Liver (tissue), 9 donors: Measurements from ENCODE around the gene NAA38. TPM values are rescaled to one million over a fixed set of nuclear protein-coding genes. Genes with fewer than 3 reads are reported as not detected.

Experiments used
- DNase-seq: peaks from one replicate; pipeline ENCODE4 v3.0.0-alpha.2; 2017; ENCODE audit warnings: low spot score
- H3K27ac ChIP-seq, 2 donors: one replicate each; pipeline ENCODE4 v1.7.0; 2013; ENCODE audit warnings: inconsistent platforms in 2 of 2, low read length in 2 of 2, control low read depth in 1 of 2, low read depth in 1 of 2, mild to moderate bottlenecking in 1 of 2
- H3K27me3 ChIP-seq, 4 donors: one replicate each; pipeline versions ENCODE4 v1.6.1 to v1.7.0; 2013; ENCODE audit warnings: low read length in 3 of 4, inconsistent platforms in 1 of 4, mild to moderate bottlenecking in 1 of 4, moderate library complexity in 1 of 4; ENCODE audit not compliant: control insufficient read depth in 4 of 4, insufficient read depth in 4 of 4
- H3K36me3 ChIP-seq, 4 donors: one replicate each; pipeline versions ENCODE4 v1.6.1 to v1.7.0; 2013; ENCODE audit warnings: low read length in 3 of 4, mild to moderate bottlenecking in 3 of 4, low read depth in 1 of 4, moderate library complexity in 1 of 4; ENCODE audit not compliant: control insufficient read depth in 4 of 4, insufficient read depth in 3 of 4
- H3K4me1 ChIP-seq, 4 donors: one replicate each; pipeline versions ENCODE4 v1.6.1 to v1.7.0; 2013; ENCODE audit warnings: low read length in 3 of 4, mild to moderate bottlenecking in 3 of 4, moderate library complexity in 1 of 4; ENCODE audit not compliant: control insufficient read depth in 4 of 4, insufficient read depth in 4 of 4
- H3K4me3 ChIP-seq, 3 donors: one replicate each; pipeline versions ENCODE4 v1.6.1 to v1.7.0; 2013; ENCODE audit warnings: low read length in 3 of 3, control low read depth in 1 of 3, low read depth in 1 of 3, mild to moderate bottlenecking in 1 of 3
- H3K9ac ChIP-seq, 2 donors: one replicate each; pipeline ENCODE4 v1.7.0; 2013; ENCODE audit warnings: low read length in 2 of 2, mild to moderate bottlenecking in 2 of 2, moderate library complexity in 2 of 2, control low read depth in 1 of 2, low read depth in 1 of 2
- H3K9me3 ChIP-seq, 4 donors: one replicate each; pipeline versions ENCODE4 v1.6.1 to v1.7.0; 2013; ENCODE audit warnings: low read length in 3 of 4; ENCODE audit not compliant: control insufficient read depth in 4 of 4
- CTCF ChIP-seq: fragments of 150-350 bp; IDR thresholded peaks from 2 replicates; pipeline ENCODE4 v1.5.1; 2017; ENCODE audit warnings: improper control_type of control experiment, low read depth, low read length; ENCODE audit not compliant: missing input control
- EGR1 ChIP-seq, 2 donors: IDR thresholded peaks; 2 replicates each; pipeline ENCODE4 v1.6.1; 2016 to 2018; ENCODE audit warnings: antibody characterized with exemption in 2 of 2, low read depth in 2 of 2
- FOXA1 ChIP-seq: IDR thresholded peaks from 2 replicates; pipeline ENCODE4 v1.6.1; 2016; ENCODE audit warnings: antibody characterized with exemption
- FOXA2 ChIP-seq: IDR thresholded peaks from 2 replicates; pipeline ENCODE4 v1.6.1; 2016; ENCODE audit warnings: antibody characterized with exemption
- GABPA ChIP-seq, 2 donors: IDR thresholded peaks in 1 of 2; conservative IDR thresholded peaks in 1 of 2; 2 replicates each; pipeline ENCODE4 v1.6.1; 2016; ENCODE audit warnings: antibody characterized with exemption in 2 of 2, mild to moderate bottlenecking in 1 of 2, moderate library complexity in 1 of 2
- HNF4A ChIP-seq, 2 donors: conservative IDR thresholded peaks; 2 replicates each; pipeline ENCODE4 v1.6.1; 2016; ENCODE audit warnings: antibody characterized with exemption in 2 of 2, mild to moderate bottlenecking in 2 of 2
- HNF4G ChIP-seq: IDR thresholded peaks from 2 replicates; pipeline ENCODE4 v1.6.1; 2016; ENCODE audit warnings: antibody characterized with exemption
- JUND ChIP-seq, 2 donors: IDR thresholded peaks; 2 replicates each; pipeline ENCODE4 v1.6.1; 2016; ENCODE audit warnings: antibody characterized with exemption in 2 of 2
- MAX ChIP-seq: IDR thresholded peaks from 2 replicates; pipeline ENCODE4 v1.6.1; 2016; ENCODE audit warnings: antibody characterized with exemption
- NR2F2 ChIP-seq: IDR thresholded peaks from 2 replicates; pipeline ENCODE4 v1.6.1; 2016; ENCODE audit warnings: antibody characterized with exemption
- RAD21 ChIP-seq, 2 donors: IDR thresholded peaks; 2 replicates each; pipeline ENCODE4 v1.6.1; 2016; ENCODE audit warnings: antibody characterized with exemption in 2 of 2, mild to moderate bottlenecking in 2 of 2
- SP1 ChIP-seq: IDR thresholded peaks from 2 replicates; pipeline ENCODE4 v1.6.1; 2018; ENCODE audit warnings: antibody characterized with exemption, mild to moderate bottlenecking
- TAF1 ChIP-seq: conservative IDR thresholded peaks from 2 replicates; pipeline ENCODE4 v1.6.1; 2016; ENCODE audit warnings: antibody characterized with exemption, mild to moderate bottlenecking
- YY1 ChIP-seq: IDR thresholded peaks from 2 replicates; pipeline ENCODE4 v1.6.1; 2016; ENCODE audit warnings: antibody characterized with exemption, mild to moderate bottlenecking
- ZBTB33 ChIP-seq: IDR thresholded peaks from 2 replicates; pipeline ENCODE4 v1.6.1; 2016; ENCODE audit warnings: antibody characterized with exemption
- WGBS: extraction: QIAGEN DNeasy Blood & Tissue Kit; methylation state at CpG from one replicate; pipeline ENCODE4 v1.1.7; 2013; 5-methylcytosine and 5-hydroxymethylcytosine counted together
- polyA plus RNA-seq, 2 donors: library from polyadenylated mRNA; stranded (reverse) in 1 of 2; unstranded in 1 of 2; fragments of 200-250 nt in 1 of 2; fragments of >200 nt in 1 of 2; fragmentation: Nextera tagmentation in 1 of 2; extraction: Ambion mirVana in 1 of 2; gene quantifications; one replicate each; pipeline versions ENCODE4 v1.2.1 to v1.2.3, GENCODE V29; 2013 to 2015
- total RNA-seq, 2 donors: library from RNA; depleted of rRNA; stranded (reverse); fragments of >200 nt; gene quantifications; one replicate each; pipeline ENCODE4 v1.2.3, GENCODE V29; 2014
- TF ChIP-seq, protein P1 (sequence below): IDR thresholded peaks from 2 replicates; pipeline ENCODE4 v1.6.1; 2016; ENCODE audit warnings: antibody characterized with exemption
- TF ChIP-seq, protein P2 (sequence below): IDR thresholded peaks from 2 replicates; pipeline ENCODE4 v1.6.1; 2016; ENCODE audit warnings: antibody characterized with exemption, mild to moderate bottlenecking
- donor health status: healthy.
- donor health status: healthy.
- donor health status: healthy.
- donor health status: healthy.
- donor health status: healthy.

The NAA38 gene
- total and polyA plus RNA-seq, 4 donors: 24.3 to 118 (median 56.8) TPM

DNA sequence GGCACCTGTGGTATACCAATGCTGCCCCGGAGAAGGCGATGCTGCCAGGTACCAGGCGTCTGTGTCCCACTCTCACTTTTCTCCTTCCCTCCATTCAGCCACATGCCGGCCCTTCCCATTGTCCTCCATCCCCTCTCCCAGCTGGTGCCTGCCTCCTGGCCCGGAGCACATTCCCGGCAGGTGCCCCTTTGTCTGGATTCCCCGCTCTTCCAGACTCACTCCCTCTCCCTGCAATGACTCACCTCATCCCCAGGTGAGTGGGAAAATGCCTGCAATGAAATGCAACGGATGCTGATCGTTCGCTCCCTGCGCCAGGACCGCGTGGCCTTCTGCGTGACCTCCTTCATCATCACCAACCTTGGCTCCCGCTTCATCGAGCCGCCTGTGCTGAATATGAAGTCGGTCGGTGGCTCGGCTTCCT, 33.8 kb downstream of the NAA38 start:
- no peak for TF ChIP-seq FOXA1
- TF ChIP-seq YY1: no peak
- TF ChIP-seq SP1: no peak
- no peak for TF ChIP-seq CTCF
- no peak for TF ChIP-seq MAX
- TF ChIP-seq FOXA2: no peak
- no peak for TF ChIP-seq TAF1
- no peak for TF ChIP-seq HNF4G
- TF ChIP-seq JUND (IDR thresholded peaks at IDR 0.05): no peak
- no peak for TF ChIP-seq NR2F2
- no peak for TF ChIP-seq RAD21 (IDR thresholded peaks at IDR 0.05)
- TF ChIP-seq HNF4A (conservative IDR thresholded peaks at IDR 0.05): no peak
- no peak for TF ChIP-seq EGR1 (IDR thresholded peaks at IDR 0.05; ENCODE audit: low read depth in 2 of 2)
- TF ChIP-seq, protein P1, sequence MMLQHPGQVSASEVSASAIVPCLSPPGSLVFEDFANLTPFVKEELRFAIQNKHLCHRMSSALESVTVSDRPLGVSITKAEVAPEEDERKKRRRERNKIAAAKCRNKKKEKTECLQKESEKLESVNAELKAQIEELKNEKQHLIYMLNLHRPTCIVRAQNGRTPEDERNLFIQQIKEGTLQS: no peak
- no peak for TF ChIP-seq GABPA (IDR thresholded peaks at IDR 0.05 in 1 of 2, conservative IDR thresholded peaks at IDR 0.05 in 1 of 2)
- no peak for TF ChIP-seq ZBTB33
- DNase-seq: no peak
- Histone ChIP-seq H3K4me1 (no peaks in the 10 kb centered on the region), H3K36me3 (no peaks in the 10 kb centered on the region), H3K4me3 (no peak overlapping the region), H3K9ac (no peak overlapping the region), H3K27ac (no peak overlapping the region), H3K9me3 (no peaks in the 10 kb centered on the region), H3K27me3 (no peaks in the 10 kb centered on the region)
- WGBS: 78% methylated on average over 20 of the region's 20 CpGs

GRCh38 chr17:7822126-7822525, 35.2 kb downstream of the NAA38 start:
- 69% methylated on average over 14 of the region's 14 CpGs for WGBS
- H3K9me3 ChIP-seq: no peaks in the 10 kb centered on the region
- no peak overlapping the region for H3K4me3 ChIP-seq
- no peak for DNase-seq
- H3K36me3 ChIP-seq: no peaks in the 10 kb centered on the region
- H3K27me3 ChIP-seq: no peaks in the 10 kb centered on the region
- no peak overlapping the region for H3K27ac ChIP-seq
- TF ChIP-seq FOXA1: no peak
- TF ChIP-seq, protein P2, sequence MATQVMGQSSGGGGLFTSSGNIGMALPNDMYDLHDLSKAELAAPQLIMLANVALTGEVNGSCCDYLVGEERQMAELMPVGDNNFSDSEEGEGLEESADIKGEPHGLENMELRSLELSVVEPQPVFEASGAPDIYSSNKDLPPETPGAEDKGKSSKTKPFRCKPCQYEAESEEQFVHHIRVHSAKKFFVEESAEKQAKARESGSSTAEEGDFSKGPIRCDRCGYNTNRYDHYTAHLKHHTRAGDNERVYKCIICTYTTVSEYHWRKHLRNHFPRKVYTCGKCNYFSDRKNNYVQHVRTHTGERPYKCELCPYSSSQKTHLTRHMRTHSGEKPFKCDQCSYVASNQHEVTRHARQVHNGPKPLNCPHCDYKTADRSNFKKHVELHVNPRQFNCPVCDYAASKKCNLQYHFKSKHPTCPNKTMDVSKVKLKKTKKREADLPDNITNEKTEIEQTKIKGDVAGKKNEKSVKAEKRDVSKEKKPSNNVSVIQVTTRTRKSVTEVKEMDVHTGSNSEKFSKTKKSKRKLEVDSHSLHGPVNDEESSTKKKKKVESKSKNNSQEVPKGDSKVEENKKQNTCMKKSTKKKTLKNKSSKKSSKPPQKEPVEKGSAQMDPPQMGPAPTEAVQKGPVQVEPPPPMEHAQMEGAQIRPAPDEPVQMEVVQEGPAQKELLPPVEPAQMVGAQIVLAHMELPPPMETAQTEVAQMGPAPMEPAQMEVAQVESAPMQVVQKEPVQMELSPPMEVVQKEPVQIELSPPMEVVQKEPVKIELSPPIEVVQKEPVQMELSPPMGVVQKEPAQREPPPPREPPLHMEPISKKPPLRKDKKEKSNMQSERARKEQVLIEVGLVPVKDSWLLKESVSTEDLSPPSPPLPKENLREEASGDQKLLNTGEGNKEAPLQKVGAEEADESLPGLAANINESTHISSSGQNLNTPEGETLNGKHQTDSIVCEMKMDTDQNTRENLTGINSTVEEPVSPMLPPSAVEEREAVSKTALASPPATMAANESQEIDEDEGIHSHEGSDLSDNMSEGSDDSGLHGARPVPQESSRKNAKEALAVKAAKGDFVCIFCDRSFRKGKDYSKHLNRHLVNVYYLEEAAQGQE: no peak
- H3K4me1 ChIP-seq: no peaks in the 10 kb centered on the region
- no peak overlapping the region for H3K9ac ChIP-seq
